Neural progenitor cell (in vitro differentiated cells): ENCODE results near the gene SPP1. TPM values are rescaled to one million over a fixed set of nuclear protein-coding genes. Genes with fewer than 3 reads are reported as not detected.
A peak's percentile ranks its signal among the peaks of the same experiment; 100 is the strongest.

ENCODE experiments used
- DNase-seq: peaks from one replicate; pipeline ENCODE4 v3.0.0-alpha.2; 2016; ENCODE audit warnings: low spot score
- H2AFZ ChIP-seq: fragments of 200-600 bp; sonication (generic); replicated peaks from 2 replicates; pipeline ENCODE4 v1.6.1; 2016; ENCODE audit warnings: antibody characterized with exemption
- H3F3A ChIP-seq: fragments of 200-600 bp; sonication (generic); 2 replicates; pipeline ENCODE4 v1.6.1; 2016; ENCODE audit warnings: antibody characterized with exemption, low read depth
- H3K27ac ChIP-seq: fragments of 200-600 bp; sonication (generic); 2 replicates; pipeline ENCODE4 v1.5.1; 2016; ENCODE audit warnings: mild to moderate bottlenecking
- H3K27me3 ChIP-seq: fragments of 200-600 bp; sonication (generic); 2 replicates; pipeline ENCODE4 v1.6.1; 2016; ENCODE audit warnings: mild to moderate bottlenecking, moderate library complexity
- H3K36me3 ChIP-seq: fragments of 200-600 bp; sonication (generic); 2 replicates; pipeline ENCODE4 v1.5.1; 2016
- H3K4me1 ChIP-seq: fragments of 200-600 bp; sonication (generic); 2 replicates; pipeline ENCODE4 v1.6.1; 2016; ENCODE audit warnings: mixed run types
- H3K4me2 ChIP-seq: fragments of 200-600 bp; sonication (generic); 2 replicates; pipeline ENCODE4 v1.6.1; 2016
- H3K4me3 ChIP-seq: fragments of 200-600 bp; sonication (generic); 2 replicates; pipeline ENCODE4 v1.5.1; 2016
- H3K79me2 ChIP-seq: fragments of 200-600 bp; sonication (generic); 2 replicates; pipeline ENCODE4 v1.6.1; 2016; ENCODE audit warnings: low read depth
- H3K9ac ChIP-seq: fragments of 200-600 bp; sonication (generic); 2 replicates; pipeline ENCODE4 v1.6.1; 2016
- H3K9me3 ChIP-seq: fragments of 200-600 bp; sonication (generic); 2 replicates; pipeline ENCODE4 v1.5.1; 2016; ENCODE audit warnings: low read depth
- H4K20me1 ChIP-seq: fragments of 200-600 bp; sonication (generic); 2 replicates; pipeline ENCODE4 v1.6.1; 2016; ENCODE audit warnings: low read depth
- H3K27ac Mint-ChIP-seq: 3 replicates; pipeline ENCODE4 v1.8.0; 2021; ENCODE audit warnings: mixed read lengths
- H3K27me3 Mint-ChIP-seq: 2 replicates; pipeline ENCODE4 v1.8.0; 2022; ENCODE audit warnings: low read depth, mild to moderate bottlenecking, inconsistent platforms, moderate library complexity, mixed read lengths; ENCODE audit not compliant: insufficient read depth
- H3K36me3 Mint-ChIP-seq: 3 replicates; pipeline ENCODE4 v1.8.0; 2021; ENCODE audit warnings: mixed read lengths
- H3K4me1 Mint-ChIP-seq: 3 replicates; pipeline ENCODE4 v1.8.0; 2021; ENCODE audit warnings: mixed read lengths
- H3K4me3 Mint-ChIP-seq: 3 replicates; pipeline ENCODE4 v1.8.0; 2021; ENCODE audit warnings: mild to moderate bottlenecking, moderate library complexity, mixed read lengths
- H3K9me3 Mint-ChIP-seq: 3 replicates; pipeline ENCODE4 v1.8.0; 2020; ENCODE audit warnings: mixed read lengths
- CTCF ChIP-seq: fragments of 200-600 bp; sonication (generic); IDR thresholded peaks from 2 replicates; pipeline ENCODE4 v1.5.1; 2017; ENCODE audit warnings: antibody characterized with exemption, mild to moderate bottlenecking
- EZH2 ChIP-seq: fragments of 200-600 bp; sonication (generic); IDR thresholded peaks from 2 replicates; pipeline ENCODE4 v1.6.1; 2017; ENCODE audit warnings: antibody characterized with exemption, mild to moderate bottlenecking, moderate library complexity
- EZH2phosphoT487 ChIP-seq: fragments of 200-600 bp; sonication (generic); IDR thresholded peaks from 2 replicates; pipeline ENCODE4 v1.6.1; 2017; ENCODE audit warnings: antibody characterized with exemption
- total RNA-seq: library from RNA; depleted of rRNA; stranded (reverse); fragments of >200 nt; gene quantifications from 2 replicates; pipeline ENCODE4 v1.2.3, GENCODE V29; 2015; ENCODE audit warnings: low replicate concordance

The SPP1 gene
- 0.54 and 1.1 TPM in 2 replicates for total RNA-seq

GRCh38 chr4:87975466-87975865 lies at the start of gene SPP1:
Gene SPP1, plus strand, starts transcription at chr4:87975714. Its CDS starts 1,182 bp downstream, at chr4:87976896.
- H3K4me1 ChIP-seq: peaks cover 11% of the 10 kb centered on the region
- Mint-ChIP-seq H3K4me1 (peaks cover 23% of the 10 kb centered on the region), H3K27me3 (peaks cover 3% of the 10 kb centered on the region), H3K36me3 (no peaks in the 10 kb centered on the region), H3K9me3 (no peaks in the 10 kb centered on the region), H3K27ac (no peak within 1 kb of the TSS), H3K4me3 (no peak within 1 kb of the TSS)
- peak; percentile 74 for DNase-seq
- no peak within 1 kb of the TSS for H3K9ac ChIP-seq
- no peak within 1 kb of the TSS for H3K27ac ChIP-seq
- H3K9me3 ChIP-seq: no peaks in the 10 kb centered on the region
- H3K4me3 ChIP-seq: no peak within 1 kb of the TSS
- peak within 1 kb of the TSS; percentile 50 for H3K4me2 ChIP-seq
- no peaks in the 10 kb centered on the region for H3K36me3 ChIP-seq
- no peaks in the 10 kb centered on the region for H3K79me2 ChIP-seq
- no peak for TF ChIP-seq EZH2phosphoT487
- TF ChIP-seq EZH2: no peak
- no peak for TF ChIP-seq CTCF
- no peaks in the 10 kb centered on the region for H4K20me1 ChIP-seq
- no peaks in the 10 kb centered on the region for H3K27me3 ChIP-seq
- peaks cover 8% of the 10 kb centered on the region for H3F3A ChIP-seq
- H2AFZ ChIP-seq: no peak within 1 kb of the TSS

- TF ChIP-seq CTCF (no peak), EZH2phosphoT487 (no peak), EZH2 (no peak)
Measured at GRCh38 chr4:87926554-87927098, 48.9 kb upstream of the SPP1 start.

GRCh38 chr4:87930629-87931028 lies 44.9 kb upstream of the SPP1 start:
- no peak overlapping the region for H3K9ac ChIP-seq
- no peak for DNase-seq
- Mint-ChIP-seq H3K4me1 (no peaks in the 10 kb centered on the region), H3K27ac (no peak overlapping the region), H3K36me3 (no peaks in the 10 kb centered on the region), H3K4me3 (no peak overlapping the region), H3K9me3 (peaks cover 13% of the 10 kb centered on the region), H3K27me3 (no peaks in the 10 kb centered on the region)
- H3K9me3 ChIP-seq: no peaks in the 10 kb centered on the region
- no peak overlapping the region for H3K4me2 ChIP-seq
- H4K20me1 ChIP-seq: no peaks in the 10 kb centered on the region
- no peaks in the 10 kb centered on the region for H3K27me3 ChIP-seq
- H3K4me1 ChIP-seq: no peaks in the 10 kb centered on the region
- H3K4me3 ChIP-seq: no peak overlapping the region
- H3K79me2 ChIP-seq: no peaks in the 10 kb centered on the region
- no peaks in the 10 kb centered on the region for H3K36me3 ChIP-seq
- no peak overlapping the region for H2AFZ ChIP-seq
- no peak overlapping the region for H3K27ac ChIP-seq
- TF ChIP-seq CTCF (no peak), EZH2 (no peak), EZH2phosphoT487 (no peak)
- no peaks in the 10 kb centered on the region for H3F3A ChIP-seq

More at GRCh38 chr4:87926554-87927098, 48.9 kb upstream of the SPP1 start:
- no peaks in the 10 kb centered on the region for H3K36me3 Mint-ChIP-seq
- Histone ChIP-seq H3K9me3 (no peaks in the 10 kb centered on the region), H3F3A (no peaks in the 10 kb centered on the region), H3K4me2 (no peak overlapping the region), H2AFZ (no peak overlapping the region), H3K79me2 (no peaks in the 10 kb centered on the region), H4K20me1 (no peaks in the 10 kb centered on the region), H3K4me1 (peaks cover under 1% of the 10 kb centered on the region), H3K36me3 (no peaks in the 10 kb centered on the region), H3K27me3 (peaks cover 25% of the 10 kb centered on the region), H3K9ac (no peak overlapping the region), H3K4me3 (no peak overlapping the region), H3K27ac (no peak overlapping the region)
- no peak overlapping the region for H3K4me3 Mint-ChIP-seq
- H3K27ac Mint-ChIP-seq: no peak overlapping the region
- H3K4me1 Mint-ChIP-seq: no peaks in the 10 kb centered on the region
- no peak for DNase-seq
- peaks cover 9% of the 10 kb centered on the region for H3K27me3 Mint-ChIP-seq
- peaks cover 11% of the 10 kb centered on the region for H3K9me3 Mint-ChIP-seq
